ENCODE data around the gene MRFAP1L1. TPM values are rescaled to one million over a fixed set of nuclear protein-coding genes. Genes with fewer than 3 reads are reported as not detected.

MRFAP1L1 gene
- total RNA-seq, 1 donor: 38.0 TPM

DNA sequence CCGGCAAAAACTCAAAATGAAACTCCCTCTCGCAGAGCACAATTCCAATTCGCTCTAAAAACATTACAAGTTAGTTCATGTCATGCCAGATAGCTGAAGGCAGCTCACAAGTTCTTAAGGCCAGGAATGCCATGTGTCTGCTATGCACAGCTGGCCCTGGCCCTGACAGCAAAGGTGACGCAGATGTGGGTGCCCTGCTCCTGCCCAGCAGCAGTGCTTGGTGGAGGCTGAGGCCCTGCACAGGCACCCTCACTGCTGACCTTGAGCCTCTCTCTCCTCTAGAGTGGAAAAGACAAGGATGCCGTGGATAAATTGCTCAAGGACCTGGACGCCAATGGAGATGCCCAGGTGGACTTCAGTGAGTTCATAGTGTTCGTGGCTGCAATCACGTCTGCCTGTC, 13.1 kb downstream of the MRFAP1L1 start:
- Histone ChIP-seq H3K4me2 (ENCODE audit: insufficient read depth, low read length) (no peak overlapping the region), H3K9me3 (ENCODE audit: low read depth, low read length) (no peaks in the 10 kb centered on the region), H3K27ac (ENCODE audit: low read depth, low read length) (no peak overlapping the region)

DNA sequence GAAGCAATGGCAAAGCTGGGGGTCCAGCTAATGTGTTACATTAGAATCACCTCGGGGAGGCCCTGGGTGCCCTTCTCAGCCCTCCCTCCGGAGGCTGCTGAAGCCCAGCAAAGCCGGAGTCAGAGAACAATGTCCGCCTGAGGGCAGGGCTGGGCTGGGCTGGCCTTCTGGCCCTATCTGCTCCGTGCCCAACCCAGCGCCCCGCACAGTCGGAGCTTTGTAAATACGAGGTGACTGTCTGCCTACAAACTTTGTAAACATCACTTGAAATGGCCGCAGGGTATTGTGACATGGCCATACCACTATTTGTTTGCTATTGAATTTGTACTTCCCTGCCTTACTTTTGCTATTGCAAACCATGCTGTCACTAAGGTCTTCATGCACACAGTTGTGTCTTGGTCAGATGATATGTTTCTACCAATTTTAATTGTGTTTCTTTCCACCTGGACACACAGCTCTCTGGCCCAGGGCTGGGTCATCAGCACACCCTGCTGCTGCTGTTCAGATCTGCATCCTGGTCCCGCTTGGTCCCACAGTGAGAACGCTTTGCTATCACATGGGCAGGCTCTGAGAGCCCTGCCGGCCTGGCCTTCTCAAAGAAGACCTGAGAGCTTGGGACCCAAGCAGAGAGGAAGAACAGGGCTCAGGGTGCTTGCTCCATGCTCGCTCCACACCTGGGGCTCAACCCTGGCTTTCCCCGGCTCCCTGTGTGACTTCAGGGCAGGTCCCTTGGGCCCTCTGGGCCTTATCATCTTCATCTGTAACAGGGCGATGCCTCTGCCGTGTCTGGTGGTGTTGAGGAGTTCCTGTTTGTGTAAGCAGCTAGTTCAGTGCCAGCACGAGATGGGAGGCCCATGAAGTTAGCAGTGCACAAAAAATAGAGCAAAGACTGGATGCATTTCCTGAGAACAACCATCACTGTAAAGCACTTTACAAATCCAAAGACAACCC, 13.7 kb downstream of the MRFAP1L1 start:
- Histone ChIP-seq H4K20me1 (ENCODE audit: insufficient read depth, low read length) (no peaks in the 10 kb centered on the region), H3K27me3 (ENCODE audit: insufficient read depth, low read length) (no peaks in the 10 kb centered on the region), H2AFZ (ENCODE audit: low read length) (no peak overlapping the region), H3K4me1 (ENCODE audit: insufficient read depth, low read length) (peaks cover 7% of the 10 kb centered on the region), H3K9me3 (ENCODE audit: low read depth, low read length) (no peaks in the 10 kb centered on the region), H3K79me2 (ENCODE audit: insufficient read depth, low read length) (no peaks in the 10 kb centered on the region), H3K27ac (ENCODE audit: low read depth, low read length) (no peak overlapping the region), H3K4me3 (ENCODE audit: insufficient read depth, low read length) (no peak overlapping the region), H3K4me2 (ENCODE audit: insufficient read depth, low read length) (no peak overlapping the region), H3K36me3 (ENCODE audit: insufficient read depth, low read length) (peaks cover 3% of the 10 kb centered on the region)
- TF ChIP-seq, protein P1, sequence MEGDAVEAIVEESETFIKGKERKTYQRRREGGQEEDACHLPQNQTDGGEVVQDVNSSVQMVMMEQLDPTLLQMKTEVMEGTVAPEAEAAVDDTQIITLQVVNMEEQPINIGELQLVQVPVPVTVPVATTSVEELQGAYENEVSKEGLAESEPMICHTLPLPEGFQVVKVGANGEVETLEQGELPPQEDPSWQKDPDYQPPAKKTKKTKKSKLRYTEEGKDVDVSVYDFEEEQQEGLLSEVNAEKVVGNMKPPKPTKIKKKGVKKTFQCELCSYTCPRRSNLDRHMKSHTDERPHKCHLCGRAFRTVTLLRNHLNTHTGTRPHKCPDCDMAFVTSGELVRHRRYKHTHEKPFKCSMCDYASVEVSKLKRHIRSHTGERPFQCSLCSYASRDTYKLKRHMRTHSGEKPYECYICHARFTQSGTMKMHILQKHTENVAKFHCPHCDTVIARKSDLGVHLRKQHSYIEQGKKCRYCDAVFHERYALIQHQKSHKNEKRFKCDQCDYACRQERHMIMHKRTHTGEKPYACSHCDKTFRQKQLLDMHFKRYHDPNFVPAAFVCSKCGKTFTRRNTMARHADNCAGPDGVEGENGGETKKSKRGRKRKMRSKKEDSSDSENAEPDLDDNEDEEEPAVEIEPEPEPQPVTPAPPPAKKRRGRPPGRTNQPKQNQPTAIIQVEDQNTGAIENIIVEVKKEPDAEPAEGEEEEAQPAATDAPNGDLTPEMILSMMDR (IDR thresholded peaks at IDR 0.05; ENCODE audit: extremely low read depth, low read depth, low read length): no peak
- peak; percentile 27 for DNase-seq (ENCODE audit: insufficient read length, low spot score, missing footprints)

More for the DNA sequence above, 13.1 kb downstream of the MRFAP1L1 start:
- TF ChIP-seq, protein P1 (IDR thresholded peaks at IDR 0.05; ENCODE audit: extremely low read depth, low read depth, low read length): no peak
- Histone ChIP-seq H3K27me3 (ENCODE audit: insufficient read depth, low read length) (no peaks in the 10 kb centered on the region), H3K4me1 (ENCODE audit: insufficient read depth, low read length) (peaks cover 7% of the 10 kb centered on the region), H3K4me3 (ENCODE audit: insufficient read depth, low read length) (no peak overlapping the region), H3K79me2 (ENCODE audit: insufficient read depth, low read length) (no peaks in the 10 kb centered on the region), H2AFZ (ENCODE audit: low read length) (no peak overlapping the region), H4K20me1 (ENCODE audit: insufficient read depth, low read length) (no peaks in the 10 kb centered on the region), H3K36me3 (ENCODE audit: insufficient read depth, low read length) (peaks cover 3% of the 10 kb centered on the region)
- DNase-seq (ENCODE audit: insufficient read length, low spot score, missing footprints): no peak

DNA sequence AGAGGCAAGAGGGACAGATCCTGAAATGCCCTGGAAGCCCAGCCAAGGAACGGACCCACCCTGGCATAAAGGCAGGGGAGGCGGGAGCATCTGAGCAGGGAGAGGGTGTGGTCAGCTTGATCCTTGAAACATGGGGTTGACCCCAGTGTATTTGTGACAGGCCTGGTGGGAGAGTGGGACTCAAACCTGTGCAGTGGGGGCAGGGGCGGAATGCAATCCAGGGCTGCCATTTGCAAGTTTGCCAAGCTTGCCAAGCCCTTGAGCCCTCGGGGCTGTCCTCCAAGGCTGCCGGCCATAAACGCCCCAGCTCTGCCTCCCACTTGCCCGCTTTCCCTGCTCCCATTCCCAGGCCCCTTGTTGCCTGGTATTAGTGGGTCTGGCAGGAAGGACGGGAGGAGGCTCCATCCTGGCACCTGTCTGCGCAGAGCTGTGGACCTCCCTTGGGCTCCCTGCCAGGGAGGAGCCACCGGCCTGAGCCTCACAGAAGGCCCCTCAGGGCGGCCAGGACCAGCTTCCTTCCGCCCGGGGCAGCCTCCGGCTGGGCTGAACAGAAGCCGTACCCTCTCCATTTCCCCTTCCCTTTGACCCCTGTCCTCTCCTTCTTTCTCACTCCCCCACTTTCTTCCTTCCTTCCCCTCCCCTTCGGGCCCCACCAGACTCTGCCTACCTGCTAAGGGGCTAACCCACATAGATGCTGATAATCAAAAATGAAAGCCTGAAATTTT, 15.3 kb downstream of the MRFAP1L1 start:
- Histone ChIP-seq H2AFZ (ENCODE audit: low read length) (no peak overlapping the region), H3K27me3 (ENCODE audit: insufficient read depth, low read length) (no peaks in the 10 kb centered on the region), H3K4me1 (ENCODE audit: insufficient read depth, low read length) (peaks cover 8% of the 10 kb centered on the region), H3K27ac (ENCODE audit: low read depth, low read length) (no peak overlapping the region), H3K79me2 (ENCODE audit: insufficient read depth, low read length) (no peaks in the 10 kb centered on the region), H3K36me3 (ENCODE audit: insufficient read depth, low read length) (no peaks in the 10 kb centered on the region), H4K20me1 (ENCODE audit: insufficient read depth, low read length) (no peaks in the 10 kb centered on the region), H3K9me3 (ENCODE audit: low read depth, low read length) (no peaks in the 10 kb centered on the region), H3K4me3 (ENCODE audit: insufficient read depth, low read length) (no peak overlapping the region), H3K4me2 (ENCODE audit: insufficient read depth, low read length) (no peak overlapping the region)
- no peak for DNase-seq (ENCODE audit: insufficient read length, low spot score, missing footprints)
- TF ChIP-seq, protein P1 (IDR thresholded peaks at IDR 0.05; ENCODE audit: extremely low read depth, low read depth, low read length): no peak

Measured in osteoblast (primary cell).